NCI-H1105 treated with DMSO at 0.1 percent for 48 hours (cell line): ENCODE results near the gene VPS13D.

Source experiments
- DNase-seq: peaks from one replicate; lab custom pipeline; 2025; lab: John Stamatoyannopoulos, UW

The VPS13D gene

DNA sequence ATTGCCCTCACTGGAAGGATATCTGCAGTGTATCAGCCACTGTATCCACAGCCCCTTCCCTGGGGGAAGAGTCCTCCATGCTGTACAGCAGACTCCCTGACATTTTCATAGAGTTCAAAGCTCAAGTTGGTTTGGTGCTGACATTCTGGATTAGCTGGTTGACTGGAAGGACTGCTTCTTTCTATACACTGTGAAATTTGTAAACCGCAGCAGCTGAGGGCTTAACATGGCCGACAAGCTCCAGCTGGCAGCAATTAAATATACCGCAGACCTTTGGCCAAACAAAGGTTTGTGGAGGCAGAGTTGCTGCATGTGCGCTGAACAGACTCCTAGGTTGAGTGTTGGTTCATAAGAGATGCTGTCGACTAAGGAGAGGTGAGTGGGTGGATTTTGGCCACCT, 261.8 kb downstream of the VPS13D start:
- no peak for DNase-seq

GRCh38 chr1:12495725-12496124, 265.9 kb downstream of the VPS13D start:
- no peak for DNase-seq

- DNase-seq: no peak
Measured at GRCh38 chr1:12496154-12496961, 266.5 kb downstream of the VPS13D start.

- no peak for DNase-seq
Measured at GRCh38 chr1:12499539-12500240, 269.9 kb downstream of the VPS13D start.

DNA sequence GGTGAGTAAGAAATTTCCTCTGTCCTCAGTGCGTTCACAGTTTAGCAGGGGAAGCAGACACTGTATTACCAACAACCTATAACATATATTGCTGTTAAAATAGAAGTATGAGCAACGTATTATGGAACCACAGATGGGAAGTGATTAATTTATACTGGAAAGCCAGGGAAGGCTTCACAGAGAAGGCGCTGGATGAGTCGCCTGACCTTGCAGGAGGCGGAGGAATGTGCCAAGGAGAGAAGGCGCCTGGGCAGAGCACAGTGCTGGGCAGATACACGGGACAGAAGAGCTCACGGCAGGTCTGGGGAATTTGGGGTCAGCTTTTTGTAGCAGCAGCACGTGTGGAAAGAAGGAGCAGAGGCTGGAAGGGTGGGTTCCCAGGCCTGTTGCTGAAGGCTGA, 271.8 kb downstream of the VPS13D start:
- no peak for DNase-seq

GRCh38 chr1:12502336-12503109, 272.7 kb downstream of the VPS13D start:
- DNase-seq: no peak

- DNase-seq: no peak
Measured at GRCh38 chr1:12503709-12504108, 273.9 kb downstream of the VPS13D start.

- no peak for DNase-seq
Measured at GRCh38 chr1:12504601-12505000, 274.8 kb downstream of the VPS13D start.

DNA sequence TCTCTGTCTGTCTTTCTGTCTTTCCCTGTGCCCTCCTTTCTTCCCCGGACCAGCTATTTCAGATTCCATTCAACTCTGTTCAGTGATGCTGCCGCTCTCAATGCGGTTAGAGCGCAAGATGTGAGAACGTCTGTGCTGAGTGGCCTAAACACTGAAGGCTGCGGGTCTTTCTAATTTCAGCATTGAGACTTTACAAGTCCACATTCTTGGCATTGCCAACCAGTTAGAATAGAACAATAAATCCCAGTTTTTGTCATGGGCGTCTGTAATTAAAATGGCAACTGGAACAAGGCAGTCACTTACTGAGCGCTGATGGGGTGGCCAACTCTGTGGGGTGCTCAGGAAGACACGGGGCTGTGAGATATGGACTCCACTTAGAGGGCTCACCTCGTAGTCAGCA, 275.4 kb downstream of the VPS13D start:
- no peak for DNase-seq

GRCh38 chr1:12505639-12506280, 275.9 kb downstream of the VPS13D start:
- no peak for DNase-seq

DNA sequence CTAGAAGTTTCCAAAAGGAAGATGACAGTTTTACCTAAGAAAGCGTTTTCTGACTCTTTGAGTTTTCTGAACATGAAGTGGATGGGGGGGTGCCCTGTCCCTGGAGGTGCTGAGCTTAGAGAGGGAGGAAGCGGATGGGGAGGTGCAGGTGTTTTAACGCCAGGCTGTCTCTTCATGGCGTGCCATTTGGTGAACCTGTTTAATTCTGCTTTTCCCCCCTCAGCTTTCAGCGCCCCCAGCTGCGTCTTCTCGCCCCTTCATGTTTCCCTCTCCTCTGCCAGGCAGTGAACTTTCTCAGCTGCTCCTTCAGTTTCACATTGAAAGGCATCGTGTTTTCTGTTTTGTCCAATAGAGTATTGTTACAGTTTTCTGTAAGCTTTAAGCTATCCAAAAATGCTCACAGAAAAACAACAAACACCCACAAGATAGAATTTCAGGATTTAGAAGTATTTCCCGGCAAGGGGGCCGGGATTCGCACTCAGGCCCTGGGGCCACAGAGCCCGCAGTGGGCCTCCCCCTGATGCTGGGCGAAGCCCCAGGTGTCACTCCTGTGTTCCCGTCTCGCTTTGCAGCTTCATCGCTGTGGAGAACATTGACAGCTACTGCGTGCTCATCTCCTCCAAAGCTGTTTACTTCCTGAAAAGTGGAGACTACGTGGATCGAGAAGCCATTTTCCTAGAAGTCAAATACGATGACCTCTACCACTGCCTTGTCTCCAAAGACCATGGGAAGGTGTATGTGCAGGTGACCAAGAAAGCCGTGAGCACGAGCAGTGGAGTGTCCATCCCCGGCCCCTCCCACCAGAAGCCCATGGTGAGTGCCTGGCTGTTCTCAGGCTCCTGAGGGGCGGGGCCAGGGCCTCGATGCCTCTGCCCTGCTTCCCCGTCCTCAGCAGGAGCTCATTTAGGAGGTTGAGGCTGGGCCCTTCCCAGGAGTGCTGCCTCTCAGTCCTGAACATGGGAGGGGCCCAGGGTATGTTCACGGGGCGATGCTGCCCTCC, 276.8 kb downstream of the VPS13D start:
- DNase-seq: no peak

GRCh38 chr1:12507631-12508030, 277.8 kb downstream of the VPS13D start:
- DNase-seq: no peak

GRCh38 chr1:12508849-12509248, 279.0 kb downstream of the VPS13D start:
- no peak for DNase-seq

- no peak for DNase-seq
Measured at GRCh38 chr1:12511128-12511484, 281.3 kb downstream of the VPS13D start.

DNA sequence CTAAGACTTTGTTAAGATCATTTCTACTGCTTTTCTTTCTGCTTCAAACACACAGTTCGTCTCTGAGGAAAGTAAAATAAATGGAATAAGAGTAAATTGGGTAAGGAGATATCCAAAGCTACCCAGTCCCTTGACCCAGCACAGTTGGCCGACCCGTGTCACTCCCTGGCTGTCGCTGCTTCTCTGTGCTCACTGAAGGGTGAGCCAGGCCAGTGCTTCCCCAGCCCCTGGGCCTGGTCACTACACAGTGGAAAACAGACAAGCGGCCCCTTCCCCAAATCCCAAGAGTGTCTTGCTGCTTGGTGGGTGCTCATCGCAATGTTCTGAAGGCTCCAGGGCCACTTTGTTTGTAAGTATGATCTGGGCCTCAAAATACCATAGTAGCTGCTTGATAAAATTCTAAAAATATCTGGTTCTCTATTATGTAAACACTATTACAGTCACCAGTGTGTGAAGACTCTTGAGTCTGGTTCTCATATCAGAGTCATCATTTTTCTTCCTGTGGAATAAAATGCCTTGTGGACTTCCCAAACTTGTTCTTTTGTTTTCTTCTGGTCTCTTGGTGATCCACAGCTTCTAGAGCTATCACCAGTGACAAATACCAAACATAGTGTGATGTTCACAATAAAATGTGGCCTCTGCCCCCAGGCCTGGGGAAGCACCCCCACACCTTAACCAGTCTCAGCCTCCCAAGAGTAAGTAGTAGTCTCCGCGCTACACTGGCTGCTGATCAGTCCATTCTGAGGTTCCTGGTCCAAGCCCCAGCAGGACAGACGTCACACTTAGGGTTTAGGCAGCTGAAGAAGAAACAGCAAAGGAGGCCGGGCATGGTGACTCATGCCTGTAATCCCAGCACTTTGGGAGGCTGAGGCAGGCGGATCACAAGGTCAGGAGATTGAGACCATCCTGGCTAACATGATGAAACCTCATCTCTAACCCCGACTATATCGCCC, 282.0 kb downstream of the VPS13D start:
- DNase-seq: no peak

DNA sequence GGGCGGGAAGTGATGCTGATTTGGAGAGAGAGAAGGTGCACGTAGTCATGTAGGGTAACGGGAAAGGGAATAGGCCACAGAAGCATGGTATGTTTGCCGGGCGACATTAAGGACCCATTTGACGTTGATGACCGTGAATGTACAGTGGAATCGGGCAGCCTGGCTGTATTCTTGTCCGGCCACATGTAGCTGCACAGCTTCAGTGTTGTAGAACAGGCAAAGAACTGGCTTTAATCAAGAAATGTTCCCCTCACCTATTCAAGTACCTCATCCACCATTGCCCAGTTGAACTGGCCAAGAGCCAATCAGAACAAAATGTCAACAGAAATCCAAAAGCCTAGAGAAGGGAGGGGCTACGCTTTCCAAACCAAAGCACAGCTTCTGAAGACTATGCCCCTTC, 283.4 kb downstream of the VPS13D start:
- DNase-seq: peak; percentile 15

DNA sequence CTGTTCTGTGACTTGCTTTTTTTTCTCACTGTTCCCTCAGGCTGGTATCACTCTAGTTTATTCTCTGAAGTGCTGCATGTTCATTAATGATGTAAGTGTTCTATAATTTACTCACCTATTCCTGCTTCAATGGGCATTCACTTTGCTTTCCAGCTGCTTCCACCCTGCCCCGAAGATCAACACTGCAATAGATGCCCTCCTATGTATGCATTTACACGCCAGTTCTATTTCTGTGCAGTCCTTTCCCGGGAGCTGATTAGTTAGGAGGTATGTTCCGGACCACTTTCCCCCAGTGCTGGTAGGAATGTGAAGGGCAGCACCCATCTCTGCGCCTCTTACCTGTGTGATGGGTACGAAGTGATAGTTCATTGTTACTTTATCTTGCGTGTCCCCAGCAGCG, 284.8 kb downstream of the VPS13D start:
- no peak for DNase-seq

DNA sequence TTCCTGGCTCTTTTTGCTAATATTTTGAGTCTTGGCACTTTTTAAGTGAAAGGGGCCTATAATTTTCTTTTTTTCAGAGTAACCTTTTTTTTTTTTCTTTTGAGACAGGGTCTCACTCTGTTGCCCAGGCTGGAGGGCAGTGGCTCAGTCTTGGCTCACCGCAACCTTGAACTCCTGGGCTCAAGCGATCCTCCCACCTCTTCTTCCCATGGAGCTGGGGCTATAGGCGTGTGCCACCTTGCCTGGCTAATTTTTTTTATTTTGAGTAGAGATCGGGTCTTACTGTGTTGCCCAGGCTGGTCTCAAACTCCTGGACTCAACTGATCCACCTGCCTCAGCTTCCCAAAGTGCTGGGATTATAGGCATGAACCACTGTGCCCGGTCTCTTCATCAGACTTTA, 285.4 kb downstream of the VPS13D start:
- no peak for DNase-seq

- no peak for DNase-seq
Measured at GRCh38 chr1:12516741-12517140, 286.9 kb downstream of the VPS13D start.
